HG02763 (cell line): ENCODE results near the gene SEC23IP.
"Not testable (repeated sequence)": the region's sequence is repeated elsewhere in the genome, so short reads cannot be mapped to it uniquely, and the experiment has no call there.

Source experiments
- ATAC-seq: cut with Tn5 transposase; IDR thresholded peaks from one replicate; pipeline ENCODE4 v1.9.1; 2021; ENCODE audit warnings: mild to moderate bottlenecking, moderate library complexity; ENCODE audit not compliant: unreplicated experiment

The SEC23IP gene

GRCh38 chr10:119878524-119878923, 14.0 kb upstream of the SEC23IP start:
- no peak for ATAC-seq

- not testable (repeated sequence) for ATAC-seq
These were observed 8.5 kb upstream of the SEC23IP start for GRCh38 chr10:119883901-119884611.

- ATAC-seq = not testable (repeated sequence)
These were observed 6.5 kb upstream of the SEC23IP start for GRCh38 chr10:119886070-119886469.

- not testable (repeated sequence) for ATAC-seq
These were observed 3.8 kb upstream of the SEC23IP start for GRCh38 chr10:119888715-119889114.

GRCh38 chr10:119889201-119889600, 3.3 kb upstream of the SEC23IP start:
- ATAC-seq = not testable (repeated sequence)

- not testable (repeated sequence) for ATAC-seq
These were observed 2.2 kb upstream of the SEC23IP start for GRCh38 chr10:119890307-119890706.

GRCh38 chr10:119891849-119892187, 712 bp upstream of the SEC23IP start:
- not testable (repeated sequence) for ATAC-seq

GRCh38 chr10:119893074-119893473, 544 bp downstream of the SEC23IP start:
- no peak for ATAC-seq

- no peak for ATAC-seq
These were observed 1.4 kb downstream of the SEC23IP start for GRCh38 chr10:119893845-119894427.

- ATAC-seq = no peak
These were observed 3.6 kb downstream of the SEC23IP start for GRCh38 chr10:119896061-119896655.

GRCh38 chr10:119896937-119897770, 4.6 kb downstream of the SEC23IP start:
- ATAC-seq = no peak

- no peak for ATAC-seq
These were observed 6.0 kb downstream of the SEC23IP start for GRCh38 chr10:119898577-119898976.

GRCh38 chr10:119903946-119904666, 11.6 kb downstream of the SEC23IP start:
- ATAC-seq = no peak

GRCh38 chr10:119907695-119908094, 15.2 kb downstream of the SEC23IP start:
- ATAC-seq = not testable (repeated sequence)

- ATAC-seq = no peak
These were observed 15.6 kb downstream of the SEC23IP start for GRCh38 chr10:119908166-119908565.

- no peak for ATAC-seq
These were observed 18.2 kb downstream of the SEC23IP start for GRCh38 chr10:119910689-119911088.

GRCh38 chr10:119917777-119918176, 25.2 kb downstream of the SEC23IP start:
- no peak for ATAC-seq

- no peak for ATAC-seq
These were observed 26.7 kb downstream of the SEC23IP start for GRCh38 chr10:119919271-119919670.

GRCh38 chr10:119919826-119920225, 27.3 kb downstream of the SEC23IP start:
- ATAC-seq = no peak

GRCh38 chr10:119928411-119928810, 35.9 kb downstream of the SEC23IP start:
- ATAC-seq = no peak

GRCh38 chr10:119931871-119932270, 39.3 kb downstream of the SEC23IP start:
- ATAC-seq = no peak
